ENCODE data around the gene PNMA6E.

GRCh38 chrX:153439977-153440376 is 38.8 kb upstream of the PNMA6E start:
- TF ChIP-seq, protein P1, sequence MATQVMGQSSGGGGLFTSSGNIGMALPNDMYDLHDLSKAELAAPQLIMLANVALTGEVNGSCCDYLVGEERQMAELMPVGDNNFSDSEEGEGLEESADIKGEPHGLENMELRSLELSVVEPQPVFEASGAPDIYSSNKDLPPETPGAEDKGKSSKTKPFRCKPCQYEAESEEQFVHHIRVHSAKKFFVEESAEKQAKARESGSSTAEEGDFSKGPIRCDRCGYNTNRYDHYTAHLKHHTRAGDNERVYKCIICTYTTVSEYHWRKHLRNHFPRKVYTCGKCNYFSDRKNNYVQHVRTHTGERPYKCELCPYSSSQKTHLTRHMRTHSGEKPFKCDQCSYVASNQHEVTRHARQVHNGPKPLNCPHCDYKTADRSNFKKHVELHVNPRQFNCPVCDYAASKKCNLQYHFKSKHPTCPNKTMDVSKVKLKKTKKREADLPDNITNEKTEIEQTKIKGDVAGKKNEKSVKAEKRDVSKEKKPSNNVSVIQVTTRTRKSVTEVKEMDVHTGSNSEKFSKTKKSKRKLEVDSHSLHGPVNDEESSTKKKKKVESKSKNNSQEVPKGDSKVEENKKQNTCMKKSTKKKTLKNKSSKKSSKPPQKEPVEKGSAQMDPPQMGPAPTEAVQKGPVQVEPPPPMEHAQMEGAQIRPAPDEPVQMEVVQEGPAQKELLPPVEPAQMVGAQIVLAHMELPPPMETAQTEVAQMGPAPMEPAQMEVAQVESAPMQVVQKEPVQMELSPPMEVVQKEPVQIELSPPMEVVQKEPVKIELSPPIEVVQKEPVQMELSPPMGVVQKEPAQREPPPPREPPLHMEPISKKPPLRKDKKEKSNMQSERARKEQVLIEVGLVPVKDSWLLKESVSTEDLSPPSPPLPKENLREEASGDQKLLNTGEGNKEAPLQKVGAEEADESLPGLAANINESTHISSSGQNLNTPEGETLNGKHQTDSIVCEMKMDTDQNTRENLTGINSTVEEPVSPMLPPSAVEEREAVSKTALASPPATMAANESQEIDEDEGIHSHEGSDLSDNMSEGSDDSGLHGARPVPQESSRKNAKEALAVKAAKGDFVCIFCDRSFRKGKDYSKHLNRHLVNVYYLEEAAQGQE (tag by site-specific recombination; IDR thresholded peaks at IDR 0.05): no peak
- no peak for TF ChIP-seq ZNF24 (tag by site-specific recombination; IDR thresholded peaks at IDR 0.05)
- TF ChIP-seq, protein P2, sequence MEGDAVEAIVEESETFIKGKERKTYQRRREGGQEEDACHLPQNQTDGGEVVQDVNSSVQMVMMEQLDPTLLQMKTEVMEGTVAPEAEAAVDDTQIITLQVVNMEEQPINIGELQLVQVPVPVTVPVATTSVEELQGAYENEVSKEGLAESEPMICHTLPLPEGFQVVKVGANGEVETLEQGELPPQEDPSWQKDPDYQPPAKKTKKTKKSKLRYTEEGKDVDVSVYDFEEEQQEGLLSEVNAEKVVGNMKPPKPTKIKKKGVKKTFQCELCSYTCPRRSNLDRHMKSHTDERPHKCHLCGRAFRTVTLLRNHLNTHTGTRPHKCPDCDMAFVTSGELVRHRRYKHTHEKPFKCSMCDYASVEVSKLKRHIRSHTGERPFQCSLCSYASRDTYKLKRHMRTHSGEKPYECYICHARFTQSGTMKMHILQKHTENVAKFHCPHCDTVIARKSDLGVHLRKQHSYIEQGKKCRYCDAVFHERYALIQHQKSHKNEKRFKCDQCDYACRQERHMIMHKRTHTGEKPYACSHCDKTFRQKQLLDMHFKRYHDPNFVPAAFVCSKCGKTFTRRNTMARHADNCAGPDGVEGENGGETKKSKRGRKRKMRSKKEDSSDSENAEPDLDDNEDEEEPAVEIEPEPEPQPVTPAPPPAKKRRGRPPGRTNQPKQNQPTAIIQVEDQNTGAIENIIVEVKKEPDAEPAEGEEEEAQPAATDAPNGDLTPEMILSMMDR (tag by site-specific recombination; IDR thresholded peaks at IDR 0.05): no peak
- TF ChIP-seq HIC1 (tag by site-specific recombination; IDR thresholded peaks at IDR 0.05): no peak
- no peak for TF ChIP-seq ZNF121 (tag by site-specific recombination; IDR thresholded peaks at IDR 0.05)
- TF ChIP-seq ZNF600 (tag by site-specific recombination; IDR thresholded peaks at IDR 0.05): no peak
- no peak for TF ChIP-seq YY1 (tag by site-specific recombination; IDR thresholded peaks at IDR 0.05)
- no peak for TF ChIP-seq ZBTB1 (tag by site-specific recombination; IDR thresholded peaks at IDR 0.05)
- TF ChIP-seq KLF7 (tag by site-specific recombination; IDR thresholded peaks at IDR 0.05; ENCODE audit: borderline replicate concordance): no peak
- no peak for TF ChIP-seq ZNF16 (tag by site-specific recombination; IDR thresholded peaks at IDR 0.05; ENCODE audit: low read depth)
- TF ChIP-seq, protein P3, sequence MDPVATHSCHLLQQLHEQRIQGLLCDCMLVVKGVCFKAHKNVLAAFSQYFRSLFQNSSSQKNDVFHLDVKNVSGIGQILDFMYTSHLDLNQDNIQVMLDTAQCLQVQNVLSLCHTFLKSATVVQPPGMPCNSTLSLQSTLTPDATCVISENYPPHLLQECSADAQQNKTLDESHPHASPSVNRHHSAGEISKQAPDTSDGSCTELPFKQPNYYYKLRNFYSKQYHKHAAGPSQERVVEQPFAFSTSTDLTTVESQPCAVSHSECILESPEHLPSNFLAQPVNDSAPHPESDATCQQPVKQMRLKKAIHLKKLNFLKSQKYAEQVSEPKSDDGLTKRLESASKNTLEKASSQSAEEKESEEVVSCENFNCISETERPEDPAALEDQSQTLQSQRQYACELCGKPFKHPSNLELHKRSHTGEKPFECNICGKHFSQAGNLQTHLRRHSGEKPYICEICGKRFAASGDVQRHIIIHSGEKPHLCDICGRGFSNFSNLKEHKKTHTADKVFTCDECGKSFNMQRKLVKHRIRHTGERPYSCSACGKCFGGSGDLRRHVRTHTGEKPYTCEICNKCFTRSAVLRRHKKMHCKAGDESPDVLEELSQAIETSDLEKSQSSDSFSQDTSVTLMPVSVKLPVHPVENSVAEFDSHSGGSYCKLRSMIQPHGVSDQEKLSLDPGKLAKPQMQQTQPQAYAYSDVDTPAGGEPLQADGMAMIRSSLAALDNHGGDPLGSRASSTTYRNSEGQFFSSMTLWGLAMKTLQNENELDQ (tag by site-specific recombination; IDR thresholded peaks at IDR 0.05; ENCODE audit: low read depth): no peak
- TF ChIP-seq YY2 (tag by site-specific recombination; IDR thresholded peaks at IDR 0.05): no peak
- TF ChIP-seq MYNN (tag by site-specific recombination; IDR thresholded peaks at IDR 0.05; ENCODE audit: borderline replicate concordance): no peak
- TF ChIP-seq, protein P4, sequence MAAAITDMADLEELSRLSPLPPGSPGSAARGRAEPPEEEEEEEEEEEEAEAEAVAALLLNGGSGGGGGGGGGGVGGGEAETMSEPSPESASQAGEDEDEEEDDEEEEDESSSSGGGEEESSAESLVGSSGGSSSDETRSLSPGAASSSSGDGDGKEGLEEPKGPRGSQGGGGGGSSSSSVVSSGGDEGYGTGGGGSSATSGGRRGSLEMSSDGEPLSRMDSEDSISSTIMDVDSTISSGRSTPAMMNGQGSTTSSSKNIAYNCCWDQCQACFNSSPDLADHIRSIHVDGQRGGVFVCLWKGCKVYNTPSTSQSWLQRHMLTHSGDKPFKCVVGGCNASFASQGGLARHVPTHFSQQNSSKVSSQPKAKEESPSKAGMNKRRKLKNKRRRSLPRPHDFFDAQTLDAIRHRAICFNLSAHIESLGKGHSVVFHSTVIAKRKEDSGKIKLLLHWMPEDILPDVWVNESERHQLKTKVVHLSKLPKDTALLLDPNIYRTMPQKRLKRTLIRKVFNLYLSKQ (tag by site-specific recombination; IDR thresholded peaks at IDR 0.05; ENCODE audit: borderline replicate concordance): no peak

Data from HEK293 (cell line).